Smooth muscle cell (in vitro differentiated cells): ENCODE data around the gene GLTP. TPM values are rescaled to one million over a fixed set of nuclear protein-coding genes. Genes with fewer than 3 reads are reported as not detected.
"Not testable (repeated sequence)": the region's sequence is repeated elsewhere in the genome, so short reads cannot be mapped to it uniquely, and the experiment has no call there.

Experiments
- DNase-seq: peaks from one replicate; lab custom pipeline; 2025; ENCODE audit not compliant: unreplicated experiment; lab: John Stamatoyannopoulos, UW
- H2AFZ ChIP-seq: fragments of 200-600 bp; sonication (generic); 2 replicates; pipeline ENCODE4 v1.6.0; 2016; ENCODE audit warnings: antibody characterized with exemption, low read depth, mild to moderate bottlenecking
- H3F3A ChIP-seq: fragments of 200-600 bp; sonication (generic); 2 replicates; pipeline ENCODE4 v1.6.0; 2017; ENCODE audit warnings: antibody characterized with exemption, low read depth
- H3K27ac ChIP-seq: fragments of 200-600 bp; sonication (generic); 2 replicates; pipeline ENCODE4 v1.5.1; 2016; ENCODE audit warnings: low read depth, mild to moderate bottlenecking
- H3K27me3 ChIP-seq: fragments of 200-600 bp; sonication (generic); 2 replicates; pipeline ENCODE4 v1.6.1; 2016; ENCODE audit warnings: low read depth, mild to moderate bottlenecking
- H3K36me3 ChIP-seq: fragments of 200-600 bp; sonication (generic); 2 replicates; pipeline ENCODE4 v1.5.1; 2016; ENCODE audit warnings: low read depth
- H3K4me1 ChIP-seq: fragments of 200-600 bp; sonication (generic); 2 replicates; pipeline ENCODE4 v1.5.1; 2016; ENCODE audit warnings: low read depth
- H3K4me2 ChIP-seq: fragments of 200-600 bp; sonication (generic); 2 replicates; pipeline ENCODE4 v1.6.0; 2016; ENCODE audit warnings: mild to moderate bottlenecking
- H3K4me3 ChIP-seq: fragments of 200-600 bp; sonication (generic); 2 replicates; pipeline ENCODE4 v1.5.1; 2016; ENCODE audit warnings: mild to moderate bottlenecking
- H3K79me2 ChIP-seq: fragments of 200-600 bp; sonication (generic); 2 replicates; pipeline ENCODE4 v1.6.0; 2016; ENCODE audit warnings: low read depth, mild to moderate bottlenecking
- H3K9ac ChIP-seq: fragments of 200-600 bp; sonication (generic); 2 replicates; pipeline ENCODE4 v1.6.0; 2016; ENCODE audit warnings: low read depth
- H3K9me3 ChIP-seq: fragments of 200-600 bp; sonication (generic); replicated peaks from 2 replicates; pipeline ENCODE4 v1.5.1; 2016; ENCODE audit warnings: low read depth
- H4K20me1 ChIP-seq: fragments of 200-600 bp; sonication (generic); 2 replicates; pipeline ENCODE4 v1.6.0; 2016; ENCODE audit warnings: low read depth
- WGBS: methylation state at CpG from one replicate; pipeline ENCODE4 v1.1.7; 2016; ENCODE audit warnings: low lambda C conversion rate; 5-methylcytosine and 5-hydroxymethylcytosine counted together
- polyA plus RNA-seq: library from polyadenylated mRNA; unstranded; fragments of >200 nt; fragmentation: Nextera tagmentation; extraction: Ambion mirVana; gene quantifications from 2 replicates; pipeline ENCODE4 v1.2.1, GENCODE V29; 2016
- total RNA-seq: library from RNA; depleted of rRNA; stranded (reverse); fragments of >200 nt; gene quantifications from 2 replicates; pipeline ENCODE4 v1.2.3, GENCODE V29; 2014
- TF ChIP-seq, protein P1 (sequence below): fragments of 200-600 bp; sonication (generic); IDR thresholded peaks from 2 replicates; pipeline ENCODE4 v1.5.1; 2017; ENCODE audit warnings: borderline replicate concordance, mild to moderate bottlenecking, antibody characterized with exemption; ENCODE audit not compliant: insufficient read depth, poor library complexity, severe bottlenecking

The GLTP gene
- total and polyA plus RNA-seq, 2 experiments from 2014 or later, result 43.4 to 46.9 TPM

DNA sequence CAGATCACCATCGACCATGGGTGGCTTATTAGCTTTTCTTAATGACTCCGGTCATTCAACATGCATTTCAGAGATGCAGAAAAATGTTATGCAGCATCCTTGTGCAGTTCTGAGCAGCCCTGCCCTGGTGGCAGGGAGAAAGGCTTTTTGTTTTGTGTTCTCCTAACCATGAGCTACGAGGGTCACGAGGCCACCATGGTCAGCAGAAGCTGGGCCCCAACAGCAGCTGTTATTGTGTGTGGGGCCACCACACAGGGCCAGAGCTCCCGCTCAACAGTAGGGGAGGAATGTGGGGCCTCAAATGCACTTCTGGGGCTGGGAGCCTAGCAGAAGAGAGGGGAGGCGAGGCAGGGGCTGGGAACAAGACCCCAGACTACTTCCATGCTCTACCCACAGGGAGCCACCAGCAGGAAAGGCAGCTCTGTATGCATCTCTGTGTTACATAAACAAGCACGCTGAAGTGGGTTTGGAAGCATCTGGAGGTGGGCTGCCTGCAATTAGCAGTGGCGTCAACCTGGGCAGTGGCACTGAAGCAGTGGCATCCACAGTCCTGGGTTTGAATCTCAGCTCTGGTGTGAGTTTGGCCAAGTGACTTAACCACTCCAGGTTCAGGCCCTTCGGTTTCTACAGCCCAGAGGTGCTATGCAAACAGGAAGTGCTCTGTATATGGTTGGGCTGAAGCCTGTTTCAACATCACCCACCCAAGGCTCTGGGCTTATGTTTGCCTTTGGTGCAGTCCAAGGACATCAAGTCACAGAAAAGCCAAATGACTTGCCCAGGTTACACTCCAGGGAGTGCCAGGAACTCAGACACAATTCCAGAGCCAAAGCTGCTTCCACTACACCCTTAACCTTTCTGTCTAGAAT lies 16.3 kb downstream of the GLTP start:
- no peak overlapping the region for H3K4me2 ChIP-seq
- H3K27me3 ChIP-seq, result no peaks in the 10 kb centered on the region
- H3F3A ChIP-seq, result no peaks in the 10 kb centered on the region
- H3K9ac ChIP-seq, result no peak overlapping the region
- H3K4me1 ChIP-seq, result no peaks in the 10 kb centered on the region
- peaks cover 82% of the 10 kb centered on the region for H4K20me1 ChIP-seq
- no peaks in the 10 kb centered on the region for H3K36me3 ChIP-seq
- no peak for DNase-seq
- no peaks in the 10 kb centered on the region for H3K9me3 ChIP-seq
- TF ChIP-seq, protein P1, sequence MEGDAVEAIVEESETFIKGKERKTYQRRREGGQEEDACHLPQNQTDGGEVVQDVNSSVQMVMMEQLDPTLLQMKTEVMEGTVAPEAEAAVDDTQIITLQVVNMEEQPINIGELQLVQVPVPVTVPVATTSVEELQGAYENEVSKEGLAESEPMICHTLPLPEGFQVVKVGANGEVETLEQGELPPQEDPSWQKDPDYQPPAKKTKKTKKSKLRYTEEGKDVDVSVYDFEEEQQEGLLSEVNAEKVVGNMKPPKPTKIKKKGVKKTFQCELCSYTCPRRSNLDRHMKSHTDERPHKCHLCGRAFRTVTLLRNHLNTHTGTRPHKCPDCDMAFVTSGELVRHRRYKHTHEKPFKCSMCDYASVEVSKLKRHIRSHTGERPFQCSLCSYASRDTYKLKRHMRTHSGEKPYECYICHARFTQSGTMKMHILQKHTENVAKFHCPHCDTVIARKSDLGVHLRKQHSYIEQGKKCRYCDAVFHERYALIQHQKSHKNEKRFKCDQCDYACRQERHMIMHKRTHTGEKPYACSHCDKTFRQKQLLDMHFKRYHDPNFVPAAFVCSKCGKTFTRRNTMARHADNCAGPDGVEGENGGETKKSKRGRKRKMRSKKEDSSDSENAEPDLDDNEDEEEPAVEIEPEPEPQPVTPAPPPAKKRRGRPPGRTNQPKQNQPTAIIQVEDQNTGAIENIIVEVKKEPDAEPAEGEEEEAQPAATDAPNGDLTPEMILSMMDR, result no peak
- H3K27ac ChIP-seq, result peak overlapping the region; percentile 24
- peaks cover 3% of the 10 kb centered on the region for H3K79me2 ChIP-seq
- no peak overlapping the region for H2AFZ ChIP-seq
- H3K4me3 ChIP-seq, result no peak overlapping the region
- 82% methylated on average over 9 of the region's 9 CpGs for WGBS

DNA sequence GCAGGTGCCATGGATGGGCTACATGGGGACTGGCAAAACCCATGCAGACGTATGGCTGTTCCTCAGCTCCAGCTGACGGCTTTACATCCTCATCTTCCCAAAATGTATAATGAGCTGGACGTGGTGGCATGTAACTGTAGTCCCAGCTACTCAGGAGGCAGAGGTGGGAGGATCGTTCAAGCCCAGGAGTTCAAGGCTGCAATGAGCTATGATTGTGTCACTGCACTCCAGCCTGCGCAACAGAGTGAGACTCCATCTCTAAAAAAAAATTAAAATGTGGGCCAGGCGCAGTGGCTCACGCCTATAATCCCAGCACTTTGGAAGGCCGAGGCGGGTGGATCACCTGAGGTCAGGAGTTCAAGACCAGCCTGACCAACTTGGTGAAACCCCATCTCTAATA lies 17.9 kb downstream of the GLTP start:
- not testable (repeated sequence) for H3K9me3 ChIP-seq, H3K4me2 ChIP-seq, H2AFZ ChIP-seq, DNase-seq, H3K27ac ChIP-seq, H3K79me2 ChIP-seq, H3F3A ChIP-seq, H3K9ac ChIP-seq, H3K27me3 ChIP-seq, H3K36me3 ChIP-seq, H3K4me3 ChIP-seq, H3K4me1 ChIP-seq
- peaks cover 68% of the 10 kb centered on the region for H4K20me1 ChIP-seq
- WGBS, result 94% methylated on average over 9 of the region's 9 CpGs

DNA sequence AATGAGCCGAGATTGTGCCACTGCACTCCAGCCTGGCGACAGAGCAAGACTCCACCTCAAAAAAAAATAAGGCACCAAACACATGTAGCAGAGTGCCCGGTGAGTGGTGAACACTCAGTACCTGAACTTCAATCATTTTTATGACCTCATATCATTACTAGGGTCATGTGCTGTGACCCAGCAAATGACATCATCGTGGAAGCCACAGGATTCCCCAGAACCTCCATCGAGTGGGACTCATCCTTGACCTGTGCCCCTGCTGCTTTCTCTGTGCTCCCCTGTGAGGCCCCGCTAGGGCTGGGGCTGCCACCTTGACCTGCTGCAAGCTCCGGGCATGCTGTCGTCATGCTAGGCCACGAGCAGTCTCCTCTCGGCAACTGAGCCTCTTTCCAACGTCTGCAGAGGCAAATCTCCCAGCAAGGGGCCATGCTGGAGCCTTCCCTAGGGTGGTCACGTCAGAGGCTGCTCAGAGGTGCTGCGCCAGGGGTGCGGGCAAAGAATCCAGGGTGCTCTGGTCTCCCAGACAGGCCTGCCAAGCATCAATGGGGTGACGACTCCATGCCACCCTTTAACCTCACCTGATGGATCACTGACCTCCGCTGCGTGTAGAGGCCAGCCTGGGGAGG lies 18.5 kb downstream of the GLTP start:
- DNase-seq, result no peak
- Histone ChIP-seq H3K9me3 (no peaks in the 10 kb centered on the region), H3K27ac (no peak overlapping the region), H3K27me3 (no peaks in the 10 kb centered on the region), H3K4me1 (no peaks in the 10 kb centered on the region), H2AFZ (no peak overlapping the region), H3K9ac (no peak overlapping the region), H3K79me2 (peaks cover 3% of the 10 kb centered on the region), H4K20me1 (peaks cover 61% of the 10 kb centered on the region), H3K36me3 (peaks cover 5% of the 10 kb centered on the region), H3F3A (no peaks in the 10 kb centered on the region), H3K4me2 (no peak overlapping the region), H3K4me3 (no peak overlapping the region)
- WGBS, result 93% methylated on average over 17 of the region's 17 CpGs
- TF ChIP-seq, protein P1, result no peak

DNA sequence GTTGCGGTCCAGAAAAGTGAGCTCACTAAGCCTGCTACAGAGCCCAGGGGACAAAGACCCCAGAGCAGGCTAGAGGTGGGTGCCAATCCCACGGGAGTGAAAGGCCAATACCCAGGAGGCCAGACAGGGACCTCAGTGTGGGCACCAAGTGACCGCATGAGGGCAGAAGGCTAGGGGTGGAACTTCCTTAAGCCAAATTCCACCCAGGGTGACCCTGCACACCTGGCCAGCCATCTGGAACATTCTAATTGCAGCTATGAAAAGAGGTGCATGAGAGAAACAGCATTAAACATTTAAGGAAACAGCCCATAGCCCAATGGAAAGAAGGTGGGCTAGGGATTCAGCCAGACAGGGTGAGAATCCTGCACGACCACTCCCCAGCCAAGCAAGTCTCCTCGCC lies 19.4 kb downstream of the GLTP start:
- H3F3A ChIP-seq, result no peaks in the 10 kb centered on the region
- peaks cover 5% of the 10 kb centered on the region for H3K36me3 ChIP-seq
- peaks cover 3% of the 10 kb centered on the region for H3K79me2 ChIP-seq
- DNase-seq, result no peak
- H3K27ac ChIP-seq, result no peak overlapping the region
- H3K4me1 ChIP-seq, result no peaks in the 10 kb centered on the region
- no peak overlapping the region for H3K4me3 ChIP-seq
- 99% methylated on average over 5 of the region's 5 CpGs for WGBS
- no peak overlapping the region for H3K4me2 ChIP-seq
- no peaks in the 10 kb centered on the region for H3K9me3 ChIP-seq
- TF ChIP-seq, protein P1, result no peak
- H4K20me1 ChIP-seq, result peaks cover 55% of the 10 kb centered on the region
- no peak overlapping the region for H2AFZ ChIP-seq
- no peak overlapping the region for H3K9ac ChIP-seq
- H3K27me3 ChIP-seq, result no peaks in the 10 kb centered on the region
